K562 (cell line): ENCODE measurements around the gene JUND. TPM values are rescaled to one million over a fixed set of nuclear protein-coding genes. Genes with fewer than 3 reads are reported as not detected.

Experiments used
- ARID2 ChIP-seq: fragments of 450-650 bp; IDR thresholded peaks from 2 replicates; pipeline ENCODE4 v1.6.1; 2017; ENCODE audit warnings: antibody characterized with exemption, mild to moderate bottlenecking
- BACH1 ChIP-seq: fragments of 200-800 bp; sonication (Bioruptor generic); IDR thresholded peaks from 2 replicates; pipeline ENCODE4 v1.6.1; 2016; ENCODE audit warnings: missing genetic modification characterization, missing compliant biosample characterization
- EHMT2 ChIP-seq: fragments of 450-650 bp; IDR thresholded peaks from 2 replicates; pipeline ENCODE4 v1.6.1; 2018; ENCODE audit warnings: antibody characterized with exemption
- ELF2 ChIP-seq: fragments of 250-450 bp; sonication (Bioruptor Pico); IDR thresholded peaks from 2 replicates; pipeline ENCODE4 v1.5.0; 2021; ENCODE audit warnings: mild to moderate bottlenecking
- GABPB2 ChIP-seq: fragments of 250-450 bp; sonication (Bioruptor Pico); conservative IDR thresholded peaks from 2 replicates; pipeline ENCODE4 v1.5.1; 2021; ENCODE audit warnings: mild to moderate bottlenecking
- HMGN3 ChIP-seq: IDR thresholded peaks from 2 replicates; pipeline ENCODE4 v1.6.1; 2011; ENCODE audit warnings: borderline replicate concordance, low read depth, mild to moderate bottlenecking, mixed read lengths, low read length; ENCODE audit not compliant: insufficient read length; ENCODE audit errors: extremely low read depth
- LCOR ChIP-seq: sonication (generic); formaldehyde crosslinking; IDR thresholded peaks from 2 replicates; pipeline ENCODE4 v1.8.0; 2022; ENCODE audit warnings: mild to moderate bottlenecking, missing genetic modification reagents
- MAFK ChIP-seq: IDR thresholded peaks from 2 replicates; pipeline ENCODE4 v1.6.1; 2011; ENCODE audit warnings: low read length, improper control_type of control experiment
- MAZ ChIP-seq, 2 experiments: fragments of 450-650 bp in 1 of 2; sonication (generic) in 1 of 2; formaldehyde crosslinking; IDR thresholded peaks in 1 of 2; conservative IDR thresholded peaks in 1 of 2; 2 replicates each; pipeline versions ENCODE4 v1.4.0 to v1.5.0; 2020; ENCODE audit warnings: mild to moderate bottlenecking in 1 of 2, missing genetic modification reagents in 1 of 2
- MTA3 ChIP-seq: fragments of 450-650 bp; formaldehyde crosslinking; IDR thresholded peaks from 2 replicates; pipeline ENCODE4 v1.6.1; 2017; ENCODE audit warnings: mild to moderate bottlenecking, borderline replicate concordance
- MTF1 ChIP-seq: fragments of 250-450 bp; sonication (Bioruptor Pico); IDR thresholded peaks from 2 replicates; pipeline ENCODE4 v1.9.0; 2021; ENCODE audit warnings: moderate library complexity, mild to moderate bottlenecking, inconsistent platforms, borderline replicate concordance
- NFRKB ChIP-seq: fragments of 450-650 bp; IDR thresholded peaks from 2 replicates; pipeline ENCODE4 v1.6.1; 2016; ENCODE audit warnings: low read depth
- SRF ChIP-seq, 2 experiments: fragments of 250-450, 450-650 bp in 1 of 2; sonication (Bioruptor Pico) in 1 of 2; sonication (generic) in 1 of 2; formaldehyde crosslinking; IDR thresholded peaks; 2 replicates each; pipeline versions ENCODE4 v1.5.0 to v1.5.1; 2020 to 2022; ENCODE audit warnings: mild to moderate bottlenecking in 1 of 2, missing genetic modification reagents in 1 of 2
- UBTF ChIP-seq, 2 experiments: IDR thresholded peaks; 2 replicates each; pipeline ENCODE4 v1.6.1; 2012; ENCODE audit warnings: improper control_type of control experiment in 2 of 2, low read depth in 2 of 2, low read length in 2 of 2, borderline replicate concordance in 1 of 2
- ZBTB26 ChIP-seq: fragments of 450-650 bp; formaldehyde crosslinking; IDR thresholded peaks from 2 replicates; pipeline ENCODE4 v1.4.0; 2022; ENCODE audit warnings: missing genetic modification characterization
- ZNF609 ChIP-seq: sonication (generic); formaldehyde crosslinking; IDR thresholded peaks from 2 replicates; pipeline ENCODE4 v1.8.1; 2023; ENCODE audit warnings: missing genetic modification reagents, mild to moderate bottlenecking, borderline replicate concordance
- ZNF717 ChIP-seq: fragments of 250-450 bp; sonication (Bioruptor Pico); IDR thresholded peaks from 2 replicates; pipeline ENCODE4 v1.5.0; 2021
- polyA plus RNA-seq, 8 experiments: library from polyadenylated mRNA; depleted of rRNA in 4 of 8; stranded (reverse) in 5 of 8; unstranded in 3 of 8; fragments of >200 nt; fragmentation: Nextera tagmentation in 2 of 8; fragmentation: Illumina TruSeq in 1 of 8; extraction: Ambion mirVana in 2 of 8; extraction: Trizol in 1 of 8; gene quantifications; 2 replicates each; pipeline versions ENCODE4 v1.2.1 to v1.2.3, GENCODE V29; 2011 to 2014; ENCODE audit warnings: inconsistent platforms in 1 of 8, missing spikeins in 1 of 8
- total RNA-seq, 7 experiments: library from RNA; depleted of rRNA in 6 of 7; stranded (reverse); fragments of >200 nt in 6 of 7; fragmentation: Illumina TruSeq in 2 of 7; extraction: Trizol in 2 of 7; gene quantifications; 2 replicates each; pipeline versions ENCODE4 v1.2.1 to v1.2.3, GENCODE V29; 2011 to 2021; ENCODE audit warnings: low replicate concordance in 1 of 7
- TF ChIP-seq, protein P1 (sequence below): sonication (generic); formaldehyde crosslinking; IDR thresholded peaks from 2 replicates; pipeline ENCODE4 v1.8.0; 2022; ENCODE audit warnings: missing genetic modification reagents, mild to moderate bottlenecking, moderate library complexity, borderline replicate concordance

JUND gene
- total and polyA plus RNA-seq, 9 of the 15 experiments (the other 6 are each of a cell fraction or from before 2014, with no cell fraction given) = 6.4 to 286 (median 42.3) TPM

GRCh38 chr19:18282021-18282787, 782 bp upstream of the JUND start (continued):
- TF ChIP-seq ZNF609 (CRISPR knock-in tag) = 0 out of 2 replicates have a peak, but pooled peaks have one; percentile 26
- TF ChIP-seq LCOR (CRISPR knock-in tag) = 0 out of 2 replicates have a peak, but pooled peaks have one; percentile 33
- TF ChIP-seq GABPB2 (CRISPR knock-in tag) = no peak
- no peak for TF ChIP-seq ZNF717
- no peak for TF ChIP-seq UBTF (IDR thresholded peaks at IDR 0.05; ENCODE audit: borderline replicate concordance in 1 of 2, low read depth in 2 of 2, low read length in 2 of 2)
- TF ChIP-seq EHMT2 = no peak
- TF ChIP-seq ZBTB26 (CRISPR knock-in tag) = no peak
- TF ChIP-seq MTF1 = no peak
- peak; percentile 62 for TF ChIP-seq HMGN3
- no peak for TF ChIP-seq MTA3
- TF ChIP-seq, protein P1, sequence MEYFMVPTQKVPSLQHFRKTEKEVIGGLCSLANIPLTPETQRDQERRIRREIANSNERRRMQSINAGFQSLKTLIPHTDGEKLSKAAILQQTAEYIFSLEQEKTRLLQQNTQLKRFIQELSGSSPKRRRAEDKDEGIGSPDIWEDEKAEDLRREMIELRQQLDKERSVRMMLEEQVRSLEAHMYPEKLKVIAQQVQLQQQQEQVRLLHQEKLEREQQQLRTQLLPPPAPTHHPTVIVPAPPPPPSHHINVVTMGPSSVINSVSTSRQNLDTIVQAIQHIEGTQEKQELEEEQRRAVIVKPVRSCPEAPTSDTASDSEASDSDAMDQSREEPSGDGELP (CRISPR knock-in tag) = peak; percentile 40; the same call in 1 of the 2 replicates
- TF ChIP-seq MAZ (CRISPR knock-in tag; conservative IDR thresholded peaks at IDR 0.05 in 1 of 2, IDR thresholded peaks at IDR 0.05 in 1 of 2) = peak in 1 of 2 experiments; percentile 28; a peak in 1 of 4 replicates
- TF ChIP-seq ARID2 = no peak
- TF ChIP-seq BACH1 (tag) = peak; percentile 18; the same call in 1 of the 2 replicates
- TF ChIP-seq ELF2 (CRISPR knock-in tag) = no peak
- no peak for TF ChIP-seq SRF (CRISPR knock-in tag; IDR thresholded peaks at IDR 0.05)
- peak; percentile 94 for TF ChIP-seq NFRKB
- TF ChIP-seq MAFK = no peak
